Transverse colon (tissue), 4 donors: ENCODE measurements around the gene ACSF3. TPM values are rescaled to one million over a fixed set of nuclear protein-coding genes. Genes with fewer than 3 reads are reported as not detected.

Experiments used
- DNase-seq: peaks from one replicate; pipeline ENCODE4 v3.0.0-alpha.2; 2019
- H3K27ac ChIP-seq, 4 donors: fragments of 200-600 bp; sonication (generic); 2 replicates each; pipeline ENCODE4 v1.5.1; 2016 to 2018; ENCODE audit warnings: inconsistent platforms in 4 of 4
- H3K27me3 ChIP-seq: fragments of 200-600 bp; sonication (generic); 2 replicates; pipeline ENCODE4 v1.5.1; 2017; ENCODE audit warnings: inconsistent platforms
- H3K36me3 ChIP-seq, 4 donors: fragments of 200-600 bp; sonication (generic); 2 replicates each; pipeline ENCODE4 v1.5.1; 2017 to 2019; ENCODE audit warnings: inconsistent platforms in 4 of 4
- H3K4me1 ChIP-seq, 4 donors: fragments of 200-600 bp; sonication (generic); 2 replicates each; pipeline ENCODE4 v1.5.1; 2017 to 2020; ENCODE audit warnings: inconsistent platforms in 4 of 4
- H3K4me3 ChIP-seq, 4 donors: fragments of 200-600 bp; sonication (generic); 1 replicate in 1 of 4; 2 replicates in 3 of 4; pipeline versions ENCODE4 v1.5.1 to v1.6.1; 2017 to 2019; ENCODE audit warnings: inconsistent platforms in 4 of 4
- H3K9me3 ChIP-seq, 2 donors: fragments of 200-600 bp; sonication (generic); 2 replicates each; pipeline ENCODE4 v1.5.1; 2017 to 2019; ENCODE audit warnings: inconsistent platforms in 2 of 2
- CTCF ChIP-seq, 5 experiments: fragments of 200-600 bp in 3 of 5; fragments of 450-650 bp in 2 of 5; sonication (generic) in 3 of 5; IDR thresholded peaks; 1 replicate in 2 of 5; 2 replicates in 3 of 5; pipeline ENCODE4 v1.5.1; 2016 to 2017; ENCODE audit warnings: antibody characterized with exemption in 5 of 5, inconsistent platforms in 3 of 5, mild to moderate bottlenecking in 2 of 5, moderate library complexity in 1 of 5
- EP300 ChIP-seq: sonication (generic); formaldehyde crosslinking; IDR thresholded peaks from one replicate; pipeline ENCODE4 v1.6.1; 2017; ENCODE audit warnings: antibody characterized with exemption, low read depth
- POLR2A ChIP-seq: fragments of 450-650 bp; IDR thresholded peaks from one replicate; pipeline ENCODE4 v1.6.1; 2016; ENCODE audit warnings: antibody characterized with exemption, mild to moderate bottlenecking, moderate library complexity
- POLR2AphosphoS5 ChIP-seq, 3 donors: sonication (generic); formaldehyde crosslinking; IDR thresholded peaks; one replicate each; pipeline ENCODE4 v1.6.1; 2016; ENCODE audit warnings: antibody characterized with exemption in 3 of 3
- WGBS, 2 donors: methylation state at CpG; one replicate each; pipeline ENCODE4 v1.1.5; 2018; ENCODE audit warnings: low coverage in 1 of 2; 5-methylcytosine and 5-hydroxymethylcytosine counted together
- in situ Hi-C, 4 donors: fragments of 200-750 bp; cut with MboI; loops; one replicate each; pipeline versions ENCODE4 v1.15.0 to v1.15.1; 2017; ENCODE audit warnings: low sequenced_read_pairs in 3 of 4, low pct_ligation_motif_present in 1 of 4, low pct_unique_long_range_greater_than_20kb in 1 of 4
- intact Hi-C: fragments of 100-400 bp; cut with DNase I; formaldehyde crosslinking; loops from one replicate; pipeline ENCODE4 v1.15.1; 2023; ENCODE audit warnings: low total_unique reads
- total RNA-seq, 4 donors: library from RNA; depleted of rRNA; stranded (reverse); fragments of >200 nt; gene quantifications; one replicate each; pipeline ENCODE4 v1.1.0, GENCODE V29; 2016

Gene ACSF3
- total RNA-seq, 4 donors from 2014 or later, result 54.5 to 120 (median 75.8) TPM

- in situ Hi-C loops (no loop called here), intact Hi-C loops (no loop called here)
- Histone ChIP-seq H3K36me3 (no peaks in the 10 kb centered on the region), H3K27me3 (peaks cover 50% of the 10 kb centered on the region), H3K4me3 (no peak overlapping the region), H3K9me3 (no peaks in the 10 kb centered on the region), H3K4me1 (peaks cover 0 to 16% (median 12%) of the 10 kb centered on the region in 4 donors), H3K27ac (no peak overlapping the region)
- no peak for DNase-seq
- WGBS, 2 donors, result 85% methylated on average over 21 of the region's 24 CpGs; no CpG with 5 or more reads in 1 of the 2 donors
- no peak for TF ChIP-seq POLR2AphosphoS5 (IDR thresholded peaks at IDR 0.05)
- TF ChIP-seq EP300, result no peak
- no peak for TF ChIP-seq POLR2A
- TF ChIP-seq CTCF (IDR thresholded peaks at IDR 0.05), result no peak
Measured at GRCh38 chr16:89048871-89049422, 44.7 kb upstream of the ACSF3 start.

GRCh38 chr16:89049484-89050118 is 44.1 kb upstream of the ACSF3 start:
- WGBS, 2 donors, result 70% methylated on average over 22 of the region's 22 CpGs; no CpG with 5 or more reads in 1 of the 2 donors
- Histone ChIP-seq H3K27me3 (peaks cover 44% of the 10 kb centered on the region), H3K4me1 (peaks cover 0 to 20% (median 16%) of the 10 kb centered on the region in 4 donors), H3K9me3 (no peaks in the 10 kb centered on the region), H3K36me3 (no peaks in the 10 kb centered on the region), H3K27ac (no peak overlapping the region), H3K4me3 (no peak overlapping the region)
- in situ Hi-C loops, result no loop called here
- TF ChIP-seq CTCF (IDR thresholded peaks at IDR 0.05) (no peak), POLR2A (no peak), POLR2AphosphoS5 (IDR thresholded peaks at IDR 0.05) (no peak), EP300 (no peak)
- intact Hi-C loops, result no loop called here
- DNase-seq, result no peak

- WGBS, 2 donors, result 70% methylated on average over 13 of the region's 21 CpGs; no CpG with 5 or more reads in 1 of the 2 donors
- in situ Hi-C loops, result no loop called here
- Histone ChIP-seq H3K36me3 (no peaks in the 10 kb centered on the region), H3K4me1 (peaks cover 0 to 20% (median 16%) of the 10 kb centered on the region in 4 donors), H3K27me3 (peaks cover 37% of the 10 kb centered on the region), H3K4me3 (no peak overlapping the region), H3K27ac (no peak overlapping the region), H3K9me3 (no peaks in the 10 kb centered on the region)
- intact Hi-C loops, result no loop called here
- TF ChIP-seq POLR2AphosphoS5 (IDR thresholded peaks at IDR 0.05), result no peak
- no peak for TF ChIP-seq CTCF (IDR thresholded peaks at IDR 0.05)
- TF ChIP-seq POLR2A, result no peak
- no peak for TF ChIP-seq EP300
- no peak for DNase-seq
Measured at GRCh38 chr16:89050119-89050867, 43.4 kb upstream of the ACSF3 start.

GRCh38 chr16:89050868-89051311 is 42.8 kb upstream of the ACSF3 start:
- no peak for TF ChIP-seq POLR2A
- no peak for TF ChIP-seq POLR2AphosphoS5 (IDR thresholded peaks at IDR 0.05)
- TF ChIP-seq CTCF (IDR thresholded peaks at IDR 0.05), result no peak
- TF ChIP-seq EP300, result no peak
- Histone ChIP-seq H3K9me3 (no peaks in the 10 kb centered on the region), H3K27me3 (peaks cover 36% of the 10 kb centered on the region), H3K36me3 (no peaks in the 10 kb centered on the region), H3K27ac (no peak overlapping the region), H3K4me3 (no peak overlapping the region), H3K4me1 (peaks cover 0 to 20% (median 16%) of the 10 kb centered on the region in 4 donors)
- intact Hi-C loops (no loop called here), in situ Hi-C loops (no loop called here)
- DNase-seq, result no peak
- WGBS, 2 donors, result 71% methylated on average over 13 of the region's 23 CpGs; no CpG with 5 or more reads in 1 of the 2 donors
